ENCODE measurements around the gene NASP.

NASP gene

DNA sequence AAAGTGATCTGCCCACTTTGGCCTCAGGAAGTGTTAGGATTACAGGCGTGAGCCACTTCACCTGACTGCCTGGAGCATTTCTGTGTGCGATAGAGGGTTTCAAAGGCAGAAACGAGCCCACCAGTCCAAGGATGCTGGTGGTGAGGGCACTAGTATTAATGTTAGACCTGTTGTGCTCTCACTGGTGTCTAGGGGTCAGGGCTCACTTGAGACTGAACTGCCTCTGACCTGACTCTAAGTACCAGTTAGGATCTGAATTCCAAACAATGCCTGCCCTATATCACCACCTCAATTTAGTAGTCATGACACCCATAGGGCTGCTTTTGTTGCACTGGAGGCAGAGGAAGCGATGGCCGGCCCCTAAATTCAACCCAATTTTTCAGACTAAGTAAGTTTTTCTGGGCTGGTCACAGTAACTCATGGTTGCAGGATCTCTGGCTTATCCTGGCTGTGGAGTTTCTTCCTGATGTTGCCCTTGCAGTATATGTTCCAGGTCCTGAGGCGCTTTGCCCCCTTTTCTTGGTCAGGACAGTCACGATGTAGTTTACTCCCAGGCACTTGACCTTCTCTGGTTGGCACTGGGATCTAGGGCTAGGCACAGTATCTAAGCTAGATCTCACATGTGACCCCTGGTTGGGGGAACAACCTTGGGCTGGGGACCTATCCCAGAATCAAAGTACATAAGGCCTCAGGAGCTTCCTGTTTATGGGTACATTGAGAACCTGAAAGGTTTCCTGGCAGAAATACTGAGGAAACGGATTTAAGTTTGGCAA is 35.5 kb downstream of the NASP start:
- FAIRE-seq (no peak), DNase-seq (ENCODE audit: low spot score) (no peak)

- DNase-seq (ENCODE audit: low spot score) (no peak), FAIRE-seq (no peak)
These were observed 37.0 kb downstream of the NASP start for GRCh38 chr1:45620588-45621500.

DNA sequence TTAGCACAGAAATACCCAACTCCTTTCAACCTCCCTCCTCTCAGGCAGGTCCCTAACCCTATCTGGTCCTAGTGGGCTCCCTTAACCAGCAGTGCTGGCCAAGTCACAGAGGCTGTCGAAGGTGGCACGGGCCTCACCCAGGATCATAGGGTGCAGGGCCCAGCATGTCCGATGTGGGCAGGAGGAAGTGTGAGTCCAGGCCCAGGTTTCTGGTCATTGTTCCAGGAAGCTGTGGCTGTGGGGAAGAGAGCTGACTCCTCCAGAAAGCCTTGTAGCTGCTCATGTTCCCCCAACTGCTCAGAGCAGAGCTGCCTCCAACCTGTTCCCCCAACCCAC is 37.6 kb downstream of the NASP start:
- FAIRE-seq = no peak

GRCh38 chr1:45621895-45622523 is 38.2 kb downstream of the NASP start:
- no peak for FAIRE-seq
- DNase-seq (ENCODE audit: low spot score) = no peak

More for the DNA sequence above, 37.6 kb downstream of the NASP start:
- no peak for DNase-seq (ENCODE audit: low spot score)

DNA sequence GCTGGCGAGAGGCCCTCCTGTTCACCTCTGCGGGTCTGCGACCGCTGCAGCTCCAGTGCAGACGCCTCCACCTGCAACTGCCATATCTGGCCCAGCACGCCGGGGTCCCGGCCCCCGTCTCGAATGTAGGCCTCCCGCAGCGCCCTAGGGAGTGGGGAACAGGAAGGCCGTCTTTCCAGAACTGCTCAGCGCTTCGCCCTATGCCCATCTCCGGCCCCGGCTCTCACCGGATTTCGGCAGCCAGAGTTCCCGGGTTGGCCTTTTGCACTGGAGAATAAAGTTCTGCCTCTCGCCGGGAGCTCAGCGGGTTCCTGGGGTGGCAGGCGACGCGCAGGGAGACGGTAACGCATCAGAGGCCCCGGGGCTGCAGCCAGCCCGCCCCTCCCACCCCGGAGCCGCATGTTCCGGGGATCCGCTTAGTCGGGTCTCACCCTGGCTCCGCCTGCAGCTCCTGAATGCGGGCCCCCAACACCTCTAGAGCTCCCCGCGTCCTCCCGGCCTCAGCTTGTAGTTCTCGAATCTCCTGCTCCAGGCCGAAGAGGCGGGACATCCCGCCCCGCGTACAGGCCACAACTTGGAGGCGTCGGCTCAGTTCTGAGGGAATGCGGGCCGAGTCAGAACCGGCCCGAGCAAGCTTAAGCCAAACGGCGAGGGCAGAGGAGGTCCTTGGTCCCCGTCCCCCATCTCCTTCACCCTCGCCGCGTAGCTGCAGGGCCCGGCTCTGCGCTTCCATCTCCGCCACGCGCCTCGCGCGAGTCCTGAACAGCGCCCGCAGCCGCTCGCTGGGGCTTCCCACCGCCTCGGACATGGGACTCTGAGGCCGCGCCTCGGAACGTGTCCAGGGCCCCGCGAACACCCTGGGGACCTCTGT is 38.9 kb downstream of the NASP start:
- no peak for DNase-seq (ENCODE audit: low spot score)
- no peak for FAIRE-seq

DNA sequence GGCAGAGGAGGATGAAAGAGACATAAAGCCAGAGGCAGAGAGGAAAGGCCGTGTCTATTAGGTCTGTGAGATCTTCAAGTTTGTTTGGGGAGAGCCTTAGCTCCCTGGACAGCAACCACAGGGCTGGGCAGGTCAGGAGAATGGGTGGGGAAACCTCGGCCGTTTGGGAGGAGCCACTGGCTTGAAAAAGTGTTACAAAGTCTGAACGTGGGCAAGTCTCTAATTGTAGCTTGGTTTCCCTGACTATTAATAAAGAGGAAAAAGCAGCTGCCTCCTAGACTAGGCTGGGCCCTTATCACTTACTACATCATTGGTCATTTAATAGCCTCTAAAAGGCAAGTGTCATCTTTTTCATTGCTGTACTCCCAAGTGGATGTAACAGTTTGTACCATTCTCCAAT is 40.1 kb downstream of the NASP start, which contains the start of gene CCDC17:
Gene CCDC17 (minus strand): TSS at position 83 of the 400 bp plus-strand sequence. CDS start 145 bp downstream, outside the sequence.
- no peak for FAIRE-seq
- no peak for DNase-seq (ENCODE audit: low spot score)

GRCh38 chr1:45629035-45629434 is 45.2 kb downstream of the NASP start:
- DNase-seq (ENCODE audit: low spot score) (no peak), FAIRE-seq (no peak)

GRCh38 chr1:45630429-45630828 is 46.6 kb downstream of the NASP start:
- no peak for FAIRE-seq

DNA sequence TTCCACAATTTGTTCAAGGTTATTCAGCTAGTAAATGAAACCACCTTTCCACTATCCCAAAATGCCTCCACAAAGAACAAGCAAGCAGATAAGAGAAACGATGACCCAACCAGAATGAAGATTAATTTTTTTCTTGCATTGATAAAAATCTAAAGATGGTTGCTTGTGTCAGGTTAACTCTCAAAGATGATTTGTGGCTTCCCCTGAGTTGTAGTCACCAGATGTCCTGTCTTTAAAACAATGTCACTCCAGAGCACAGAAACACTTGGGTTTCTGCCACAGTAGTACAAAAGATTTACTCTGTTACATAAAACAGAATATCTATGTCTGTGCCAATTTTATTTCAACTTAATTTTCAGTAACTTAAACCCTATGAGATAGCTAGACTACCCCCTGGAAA is 51.4 kb downstream of the NASP start:
- no peak for FAIRE-seq
- no peak for DNase-seq (ENCODE audit: low spot score)

More at GRCh38 chr1:45630429-45630828, 46.6 kb downstream of the NASP start:
- no peak for DNase-seq (ENCODE audit: low spot score)

GRCh38 chr1:45640293-45640692 is 56.5 kb downstream of the NASP start:
- no peak for FAIRE-seq
- no peak for DNase-seq (ENCODE audit: low spot score)

GRCh38 chr1:45643321-45643720 is 59.5 kb downstream of the NASP start:
- FAIRE-seq = no peak
- DNase-seq (ENCODE audit: low spot score) = no peak

GRCh38 chr1:45643978-45644377 is 60.1 kb downstream of the NASP start:
- DNase-seq (ENCODE audit: low spot score) = no peak
- no peak for FAIRE-seq

DNA sequence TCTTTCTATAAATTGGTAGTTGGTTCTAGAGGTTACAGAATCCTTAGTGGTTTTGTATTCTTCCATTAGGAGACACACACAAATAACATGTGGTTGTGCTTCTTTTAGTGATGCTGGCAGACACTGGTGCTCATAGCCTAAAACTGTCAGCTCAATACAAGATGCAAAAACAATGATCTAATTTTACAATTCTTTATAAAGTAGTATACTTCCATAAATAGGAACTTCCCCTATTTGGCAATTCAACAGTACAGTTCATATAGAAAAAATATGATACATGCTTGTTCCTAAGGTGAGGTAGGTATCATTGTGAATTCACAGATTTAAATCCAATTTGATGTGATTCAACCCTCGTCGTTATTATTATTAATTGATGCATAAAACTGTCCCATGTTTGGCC is 60.8 kb downstream of the NASP start:
- FAIRE-seq (no peak), DNase-seq (ENCODE audit: low spot score) (no peak)

- FAIRE-seq (no peak), DNase-seq (ENCODE audit: low spot score) (no peak)
These were observed 63.6 kb downstream of the NASP start for GRCh38 chr1:45647248-45648021.

DNA sequence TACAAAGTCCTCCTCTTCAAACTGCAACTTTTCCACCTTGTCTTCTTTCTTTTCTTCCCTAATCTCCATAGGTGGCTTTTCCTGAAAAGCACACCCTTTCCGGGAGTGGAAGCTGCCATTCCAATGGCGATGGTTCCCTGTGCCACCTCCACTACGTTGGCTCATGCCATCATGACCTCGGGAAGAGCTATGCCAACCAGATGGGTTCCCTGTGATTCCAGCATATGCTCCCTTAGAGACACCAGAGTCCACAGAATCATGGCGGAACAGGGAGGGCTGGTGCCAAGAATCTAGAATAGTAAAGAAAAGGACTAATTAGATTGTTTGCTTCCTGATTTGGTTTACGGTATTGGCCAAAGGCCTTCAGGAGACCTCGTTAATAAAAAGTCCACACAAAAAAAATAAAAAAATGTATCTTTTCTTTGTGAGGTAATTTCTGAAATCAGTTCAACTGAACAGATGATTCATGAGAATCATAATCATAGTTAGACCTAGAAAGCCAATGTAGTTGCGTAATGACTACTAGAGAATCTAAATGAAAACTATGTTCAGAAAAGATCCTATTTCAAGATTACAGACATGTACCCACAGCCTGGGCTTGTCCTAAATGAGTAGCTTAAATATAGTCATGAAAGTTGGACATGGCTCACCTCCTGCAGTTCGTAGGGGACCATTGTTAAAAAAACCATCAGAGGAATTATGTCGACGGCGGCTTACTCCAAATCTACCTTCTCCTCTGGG is 70.9 kb downstream of the NASP start:
- no peak for DNase-seq (ENCODE audit: low spot score)
- no peak for FAIRE-seq

GRCh38 chr1:45656573-45657226 is 72.9 kb downstream of the NASP start:
- DNase-seq (ENCODE audit: low spot score) = no peak
- no peak for FAIRE-seq

DNA sequence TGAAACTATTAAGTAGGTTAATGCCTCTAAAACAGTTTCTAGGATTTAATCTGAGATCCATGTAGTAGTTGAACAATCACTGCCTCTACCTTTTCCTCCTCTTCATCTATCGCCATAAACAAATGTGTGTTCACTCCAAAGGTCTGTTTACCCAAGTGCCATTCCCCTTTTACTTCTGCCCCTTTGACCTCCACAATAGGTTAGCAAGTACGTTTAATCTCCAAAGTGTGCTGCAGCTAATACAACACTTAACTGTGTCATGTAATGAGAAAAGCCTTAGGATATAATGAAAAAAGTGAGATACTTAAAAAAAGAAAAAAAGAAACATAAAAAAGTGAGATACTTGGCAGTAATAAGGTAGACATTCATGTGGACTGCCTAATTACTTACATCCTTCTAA is 74.3 kb downstream of the NASP start:
- DNase-seq (ENCODE audit: low spot score) (no peak), FAIRE-seq (no peak)

GRCh38 chr1:45659222-45659621 is 75.4 kb downstream of the NASP start:
- FAIRE-seq (no peak), DNase-seq (ENCODE audit: low spot score) (no peak)

DNA sequence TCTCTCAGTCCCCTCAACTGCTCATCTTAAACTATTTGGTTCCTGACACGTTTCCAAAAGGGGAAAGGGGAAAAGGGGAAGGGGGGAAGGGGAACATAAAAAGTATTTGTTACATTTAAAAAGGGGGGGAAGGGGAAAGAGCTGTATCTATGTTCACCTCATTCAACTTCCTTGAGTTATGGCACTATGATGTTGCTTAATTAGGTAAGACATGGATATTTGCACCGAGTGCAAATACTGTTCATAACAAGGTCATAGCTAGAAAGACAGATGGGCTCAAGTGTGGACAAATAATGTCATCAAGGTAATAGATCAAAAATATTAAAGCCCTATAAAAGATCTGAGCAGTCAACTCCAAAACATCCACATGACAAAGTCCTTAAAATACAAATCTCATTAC is 76.5 kb downstream of the NASP start:
- FAIRE-seq = no peak
- no peak for DNase-seq (ENCODE audit: low spot score)

Measured in RCC 7860 (cell line).